Astrocyte (in vitro differentiated cells and primary cell): ENCODE data around the gene ZFYVE27. TPM values are rescaled to one million over a fixed set of nuclear protein-coding genes. Genes with fewer than 3 reads are reported as not detected.

Experiments used
- DNase-seq: peaks from one replicate; pipeline ENCODE4 v3.0.0-alpha.2; 2010; ENCODE audit warnings: low read depth
- FAIRE-seq: peaks from 2 replicates; lab custom pipeline; 2011; peaks lifted over from hg19 to GRCh38; lab: Jason Lieb, UNC
- H2AFZ ChIP-seq: 2 replicates; pipeline ENCODE4 v1.6.0; 2012; ENCODE audit warnings: low read depth, low read length, inconsistent platforms
- H3K27ac ChIP-seq: 2 replicates; pipeline ENCODE4 v1.5.1; 2011; ENCODE audit warnings: low read depth, low read length, inconsistent platforms
- H3K27me3 ChIP-seq: 2 replicates; pipeline ENCODE4 v1.6.0; 2011; ENCODE audit warnings: low read length, inconsistent platforms; ENCODE audit not compliant: insufficient read depth
- H3K36me3 ChIP-seq: 2 replicates; pipeline ENCODE4 v1.5.1; 2011; ENCODE audit warnings: low read length, inconsistent platforms; ENCODE audit not compliant: insufficient read depth
- H3K4me1 ChIP-seq: 2 replicates; pipeline ENCODE4 v1.5.1; 2011; ENCODE audit warnings: low read length, inconsistent platforms; ENCODE audit not compliant: insufficient read depth
- H3K4me2 ChIP-seq: 2 replicates; pipeline ENCODE4 v1.6.0; 2012; ENCODE audit warnings: low read length, inconsistent platforms
- H3K4me3 ChIP-seq: 2 replicates; pipeline ENCODE4 v1.5.1; 2011; ENCODE audit warnings: low read depth, mild to moderate bottlenecking, low read length, inconsistent platforms; ENCODE audit not compliant: insufficient read depth
- H3K79me2 ChIP-seq: 2 replicates; pipeline ENCODE4 v1.6.0; 2012; ENCODE audit warnings: mild to moderate bottlenecking, low read length, inconsistent platforms; ENCODE audit not compliant: insufficient read depth
- H3K9ac ChIP-seq: 2 replicates; pipeline ENCODE4 v1.6.0; 2012; ENCODE audit warnings: mild to moderate bottlenecking, low read length, inconsistent platforms
- H3K9me3 ChIP-seq: 2 replicates; pipeline ENCODE4 v1.5.1; 2012; ENCODE audit warnings: low read depth, mild to moderate bottlenecking, low read length, inconsistent platforms; ENCODE audit not compliant: insufficient read depth
- H4K20me1 ChIP-seq: 2 replicates; pipeline ENCODE4 v1.6.0; 2012; ENCODE audit warnings: low read length, inconsistent platforms; ENCODE audit not compliant: insufficient read depth
- H3K27ac Mint-ChIP-seq: one replicate; pipeline ENCODE4 v1.8.0; 2021; ENCODE audit warnings: mild to moderate bottlenecking, mixed read lengths; ENCODE audit not compliant: unreplicated experiment
- H3K27me3 Mint-ChIP-seq: one replicate; pipeline ENCODE4 v1.8.0; 2021; ENCODE audit warnings: low read depth, mixed read lengths; ENCODE audit not compliant: unreplicated experiment
- H3K36me3 Mint-ChIP-seq: one replicate; pipeline ENCODE4 v1.8.0; 2021; ENCODE audit warnings: low read depth, mixed read lengths; ENCODE audit not compliant: unreplicated experiment
- H3K4me1 Mint-ChIP-seq: one replicate; pipeline ENCODE4 v1.8.0; 2021; ENCODE audit warnings: low read depth, mixed read lengths; ENCODE audit not compliant: unreplicated experiment
- H3K4me3 Mint-ChIP-seq: one replicate; pipeline ENCODE4 v1.8.0; 2021; ENCODE audit warnings: mild to moderate bottlenecking, moderate library complexity, mixed read lengths; ENCODE audit not compliant: unreplicated experiment
- H3K9me3 Mint-ChIP-seq: one replicate; pipeline ENCODE4 v1.8.0; 2021; ENCODE audit warnings: mild to moderate bottlenecking, mixed read lengths; ENCODE audit not compliant: unreplicated experiment
- CTCF ChIP-seq: IDR thresholded peaks from 2 replicates; pipeline ENCODE4 v1.5.1; 2011; ENCODE audit warnings: low read depth, mild to moderate bottlenecking, inconsistent platforms, low read length, moderate library complexity; ENCODE audit not compliant: insufficient read depth
- EZH2 ChIP-seq: IDR thresholded peaks from 2 replicates; pipeline ENCODE4 v1.6.1; 2012; ENCODE audit warnings: mild to moderate bottlenecking, low read length, inconsistent platforms; ENCODE audit not compliant: insufficient read depth
- total RNA-seq: library from RNA; stranded (reverse); gene quantifications from 2 replicates; pipeline ENCODE4 v1.2.1, GENCODE V29; 2021

ZFYVE27 gene
- total RNA-seq, 1 donor from 2014 or later, result 32.8 TPM

GRCh38 chr10:97773096-97773495, 36.2 kb downstream of the ZFYVE27 start:
- Histone ChIP-seq H3K36me3 (no peaks in the 10 kb centered on the region), H3K4me3 (no peak overlapping the region), H3K9ac (no peak overlapping the region), H4K20me1 (peaks cover 17% of the 10 kb centered on the region), H3K9me3 (no peaks in the 10 kb centered on the region), H3K27ac (no peak overlapping the region), H3K4me1 (peaks cover 3% of the 10 kb centered on the region), H3K4me2 (no peak overlapping the region), H3K79me2 (no peaks in the 10 kb centered on the region), H3K27me3 (peaks cover 37% of the 10 kb centered on the region), H2AFZ (no peak overlapping the region)
- DNase-seq (no peak), FAIRE-seq (no peak)
- H3K4me1 Mint-ChIP-seq, result no peaks in the 10 kb centered on the region
- H3K9me3 Mint-ChIP-seq, result peaks cover 6% of the 10 kb centered on the region
- TF ChIP-seq EZH2 (no peak), CTCF (no peak)
- H3K4me3 Mint-ChIP-seq, result no peak overlapping the region
- H3K27ac Mint-ChIP-seq, result no peak overlapping the region
- H3K36me3 Mint-ChIP-seq, result peaks cover 16% of the 10 kb centered on the region
- peaks cover 62% of the 10 kb centered on the region for H3K27me3 Mint-ChIP-seq

DNA sequence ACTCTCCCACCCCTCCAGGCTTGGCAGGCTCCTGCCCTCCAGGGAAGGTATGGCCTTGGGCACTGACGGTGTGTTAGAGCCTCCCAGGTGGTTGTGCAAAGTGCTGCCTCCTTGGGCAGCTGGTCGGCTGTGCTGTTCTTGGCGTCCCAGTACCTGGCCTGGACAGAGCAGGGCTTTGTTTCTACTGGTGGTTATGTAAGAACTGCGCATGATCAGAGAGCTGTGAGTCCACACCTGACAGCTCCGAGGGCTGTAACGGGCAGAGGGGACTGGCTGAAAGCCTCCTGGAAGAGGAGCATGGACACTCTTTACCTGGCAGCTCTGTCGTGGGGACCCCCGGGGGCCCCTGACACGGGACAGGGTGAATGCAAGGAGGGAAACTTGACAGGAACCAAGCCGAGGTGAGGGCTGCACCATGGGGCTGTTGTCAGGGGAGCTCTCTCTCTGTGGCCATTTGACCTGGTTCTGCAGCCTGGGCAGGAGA, 37.9 kb downstream of the ZFYVE27 start:
- Histone ChIP-seq H2AFZ (no peak overlapping the region), H3K9ac (no peak overlapping the region), H3K36me3 (no peaks in the 10 kb centered on the region), H3K4me2 (no peak overlapping the region), H3K4me1 (peaks cover 3% of the 10 kb centered on the region), H3K4me3 (no peak overlapping the region), H3K9me3 (no peaks in the 10 kb centered on the region), H4K20me1 (peaks cover 13% of the 10 kb centered on the region), H3K27ac (no peak overlapping the region), H3K79me2 (no peaks in the 10 kb centered on the region), H3K27me3 (peaks cover 41% of the 10 kb centered on the region)
- TF ChIP-seq CTCF (no peak), EZH2 (no peak)
- H3K36me3 Mint-ChIP-seq, result peaks cover 4% of the 10 kb centered on the region
- no peak for DNase-seq
- H3K27ac Mint-ChIP-seq, result no peak overlapping the region
- no peak for FAIRE-seq
- peaks cover 2% of the 10 kb centered on the region for H3K4me1 Mint-ChIP-seq
- H3K9me3 Mint-ChIP-seq, result peaks cover 2% of the 10 kb centered on the region
- H3K27me3 Mint-ChIP-seq, result peaks cover 53% of the 10 kb centered on the region
- no peak overlapping the region for H3K4me3 Mint-ChIP-seq

DNA sequence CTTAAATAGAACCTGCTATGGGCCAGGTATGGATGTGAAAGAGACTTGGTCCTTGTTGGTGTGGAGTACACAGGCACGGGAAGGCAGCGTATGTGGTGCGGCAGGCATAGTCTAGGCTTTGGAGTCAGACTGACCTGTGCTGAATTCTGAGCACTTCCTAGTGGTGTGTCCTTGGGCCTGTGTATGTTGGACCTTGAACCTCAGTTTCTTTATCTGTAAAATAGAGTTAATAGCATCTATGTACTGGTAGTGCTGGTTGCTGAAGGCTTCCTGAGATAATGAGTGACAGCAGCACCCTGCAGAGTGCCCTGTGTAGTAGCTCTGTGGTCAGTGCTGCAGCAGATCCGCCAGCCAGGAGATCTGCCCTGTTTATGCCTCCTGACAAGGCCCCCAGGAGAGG, 40.2 kb downstream of the ZFYVE27 start:
- H3K4me2 ChIP-seq, result no peak overlapping the region
- H3K4me3 Mint-ChIP-seq, result no peak overlapping the region
- no peaks in the 10 kb centered on the region for H3K9me3 ChIP-seq
- TF ChIP-seq CTCF (no peak), EZH2 (no peak)
- no peaks in the 10 kb centered on the region for H3K9me3 Mint-ChIP-seq
- H3K27me3 ChIP-seq, result peaks cover 28% of the 10 kb centered on the region
- H2AFZ ChIP-seq, result no peak overlapping the region
- H3K27me3 Mint-ChIP-seq, result peaks cover 45% of the 10 kb centered on the region
- no peak overlapping the region for H3K9ac ChIP-seq
- peaks cover 4% of the 10 kb centered on the region for H4K20me1 ChIP-seq
- no peak overlapping the region for H3K27ac Mint-ChIP-seq
- DNase-seq, result no peak
- H3K4me1 ChIP-seq, result peaks cover 2% of the 10 kb centered on the region
- H3K4me1 Mint-ChIP-seq, result peaks cover 5% of the 10 kb centered on the region
- H3K27ac ChIP-seq, result no peak overlapping the region
- no peak for FAIRE-seq
- no peaks in the 10 kb centered on the region for H3K36me3 Mint-ChIP-seq
- no peaks in the 10 kb centered on the region for H3K79me2 ChIP-seq
- H3K4me3 ChIP-seq, result no peak overlapping the region
- H3K36me3 ChIP-seq, result no peaks in the 10 kb centered on the region
